ENCODE measurements around the gene PLEKHN1.
"Not testable (repeated sequence)": the region's sequence is repeated elsewhere in the genome, so short reads cannot be mapped to it uniquely, and the experiment has no call there.

Gene PLEKHN1

GRCh38 chr1:972726-973458, 6.6 kb downstream of the PLEKHN1 start:
- no peak for DNase-seq

- DNase-seq, result no peak
These were observed 7.4 kb downstream of the PLEKHN1 start for GRCh38 chr1:973459-974292.

DNA sequence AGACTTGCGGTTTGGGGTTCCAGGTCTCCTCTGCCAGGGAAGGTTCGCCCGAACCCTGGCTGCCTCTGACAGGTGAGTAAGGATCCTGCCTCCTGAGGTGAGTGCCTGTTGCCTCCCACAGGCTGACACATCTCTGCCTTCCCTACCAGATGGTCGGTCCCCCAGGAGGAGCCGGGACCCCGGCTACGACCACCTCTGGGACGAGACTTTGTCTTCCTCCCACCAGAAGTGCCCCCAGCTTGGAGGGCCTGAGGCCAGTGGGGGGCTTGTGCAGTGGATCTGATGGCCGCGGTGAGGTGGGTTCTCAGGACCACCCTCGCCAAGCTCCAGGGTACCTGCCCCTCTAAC, 8.0 kb downstream of the PLEKHN1 start:
- DNase-seq, result no peak

- no peak for DNase-seq
These were observed 8.5 kb downstream of the PLEKHN1 start for GRCh38 chr1:974687-975328.

GRCh38 chr1:975365-975764, 9.1 kb downstream of the PLEKHN1 start:
- no peak for DNase-seq

DNA sequence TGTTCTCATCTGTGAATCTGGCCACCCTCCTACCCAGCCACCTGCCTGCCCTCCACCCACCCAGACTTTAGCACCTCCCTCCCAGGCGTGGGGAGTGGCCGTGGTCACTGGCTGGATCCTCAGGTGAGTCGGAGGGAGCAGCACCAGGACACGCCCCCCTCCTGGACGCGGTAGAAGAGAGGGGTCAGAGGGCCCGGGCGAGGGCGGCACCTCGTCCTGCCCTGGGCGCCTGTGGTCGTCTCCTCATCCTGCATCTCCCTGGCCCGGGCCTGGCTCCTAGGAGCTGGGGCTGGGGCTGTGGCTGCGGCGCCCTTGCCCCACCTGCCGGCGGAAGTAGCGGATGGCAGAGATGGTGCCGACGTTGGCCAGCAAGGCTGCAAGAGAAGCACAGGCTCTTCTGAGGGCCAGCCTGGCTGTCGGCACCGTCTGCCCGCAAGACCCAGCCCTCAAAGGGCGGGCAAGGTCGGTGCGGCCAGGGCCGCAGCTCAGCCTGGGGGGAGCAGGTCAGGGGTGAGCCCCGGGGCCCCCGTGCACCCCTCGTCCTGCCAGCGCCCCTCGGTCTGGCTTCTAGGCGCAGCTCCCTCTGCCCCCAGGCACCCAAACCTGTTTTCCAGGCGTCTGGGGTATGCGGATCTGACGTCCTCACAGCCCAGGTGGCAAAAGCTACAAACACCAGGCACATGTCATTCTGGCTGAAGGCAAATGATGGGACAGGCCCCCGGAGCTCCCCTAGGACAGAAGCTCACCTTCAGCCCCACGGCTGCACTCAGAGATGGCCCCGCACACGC, 9.8 kb downstream of the PLEKHN1 start:
- peak in 13 of 58 donors; percentile 3 to 60 (median 16) for DNase-seq

DNA sequence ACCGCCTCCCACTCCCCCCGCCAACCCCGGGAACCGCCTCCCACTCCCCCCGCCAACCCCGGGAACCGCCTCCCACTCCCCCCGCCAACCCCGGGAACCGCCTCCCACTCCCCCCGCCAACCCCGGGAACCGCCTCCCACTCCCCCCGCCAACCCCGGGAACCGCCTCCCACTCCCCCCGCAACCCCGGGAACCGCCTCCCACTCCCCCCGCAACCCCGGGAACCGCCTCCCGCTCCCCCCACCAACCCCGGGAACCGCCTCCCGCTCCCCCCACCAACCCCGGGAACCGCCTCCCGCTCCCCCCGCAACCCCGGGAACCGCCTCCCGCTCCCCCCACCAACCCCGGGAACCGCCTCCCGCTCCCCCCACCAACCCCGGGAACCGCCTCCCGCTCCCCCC, 10.5 kb downstream of the PLEKHN1 start:
- not testable (repeated sequence) for DNase-seq

DNA sequence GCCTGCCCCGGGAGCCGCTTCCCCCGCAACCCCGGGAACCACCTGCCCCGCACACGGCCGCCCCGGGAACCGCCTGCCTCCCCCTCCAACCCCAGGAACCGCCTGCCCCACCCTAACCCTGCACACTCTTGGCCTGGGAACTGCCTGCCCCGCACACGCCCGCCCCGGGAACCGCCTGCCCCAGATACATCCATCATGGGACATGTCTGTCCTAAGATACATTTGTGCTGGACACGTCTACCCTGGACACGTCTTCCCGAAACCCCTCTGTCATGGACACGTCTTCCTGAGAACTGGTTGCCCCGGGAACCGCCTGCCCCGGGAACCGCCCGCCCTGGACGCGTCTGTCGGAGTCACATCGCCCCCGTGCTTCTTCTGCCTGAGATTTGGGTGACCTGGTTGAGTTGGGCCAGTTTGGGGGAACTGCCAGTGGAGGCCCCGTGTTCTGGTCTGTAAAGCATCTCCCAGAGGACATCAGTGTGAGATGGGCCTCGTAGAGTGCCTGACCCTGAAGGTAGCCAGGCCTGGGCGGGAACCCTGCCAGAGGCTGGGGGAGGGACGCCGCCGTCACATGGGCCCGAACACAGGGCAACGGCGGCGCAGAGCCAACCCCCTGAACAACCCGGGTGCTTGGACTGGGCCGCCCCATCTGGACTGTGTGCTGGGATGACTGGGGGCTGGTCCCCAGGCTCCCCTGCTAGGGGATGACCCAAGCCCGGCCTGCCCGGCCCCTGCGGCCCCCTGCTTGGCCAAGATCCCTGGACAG, 12.0 kb downstream of the PLEKHN1 start:
- DNase-seq, result no peak

- DNase-seq, result no peak
These were observed 12.8 kb downstream of the PLEKHN1 start for GRCh38 chr1:978835-979743.

GRCh38 chr1:979744-980072, 13.4 kb downstream of the PLEKHN1 start:
- DNase-seq, result no peak

GRCh38 chr1:980137-980571, 13.9 kb downstream of the PLEKHN1 start:
- no peak for DNase-seq

- DNase-seq, result no peak
These were observed 14.5 kb downstream of the PLEKHN1 start for GRCh38 chr1:980602-981395.

GRCh38 chr1:981491-981954, 15.2 kb downstream of the PLEKHN1 start:
- DNase-seq, result no peak

- no peak for DNase-seq
These were observed 15.8 kb downstream of the PLEKHN1 start, which contains the start of gene PERM1 for GRCh38 chr1:981955-982558. PERM1 (minus strand) TSS chr1:982093; CDS start chr1:981029, 1,064 bp downstream.

- no peak for DNase-seq
These were observed 16.6 kb downstream of the PLEKHN1 start for GRCh38 chr1:982765-983436.

GRCh38 chr1:983798-984475, 17.7 kb downstream of the PLEKHN1 start:
- DNase-seq, result peak in 15 of 58 donors; percentile 7 to 50 (median 24)

DNA sequence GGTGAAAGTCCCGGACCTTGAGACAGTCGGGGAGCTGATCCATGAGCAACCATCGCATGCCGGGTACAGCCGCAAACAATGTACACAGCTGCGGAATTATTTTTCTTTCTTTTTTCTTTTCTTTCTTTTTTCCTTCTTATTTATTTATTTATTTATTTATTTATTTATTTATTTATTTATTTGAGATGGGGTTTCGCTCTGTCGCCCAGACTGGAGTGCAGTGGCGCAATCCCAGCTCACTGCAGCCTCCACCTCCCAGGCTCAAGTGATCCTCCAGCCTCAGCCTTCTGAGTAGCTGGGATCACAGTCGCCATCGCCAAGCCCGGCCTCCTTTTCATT, 18.2 kb downstream of the PLEKHN1 start:
- DNase-seq, result no peak
